Peyer's patch (tissue), 4 donors: ENCODE results near the gene SLC39A9.

Experiments used
- CTCF ChIP-seq, 6 experiments: fragments of 450-650 bp in 4 of 6; fragments of 200-600 bp in 2 of 6; sonication (generic) in 1 of 6; IDR thresholded peaks; one replicate each; pipeline ENCODE4 v1.5.1; 2017 to 2019; ENCODE audit warnings: antibody characterized with exemption in 6 of 6, mild to moderate bottlenecking in 3 of 6, moderate library complexity in 1 of 6
- POLR2A ChIP-seq, 2 donors: fragments of 450-650 bp; IDR thresholded peaks; one replicate each; pipeline ENCODE4 v1.5.1; 2017; ENCODE audit warnings: antibody characterized with exemption in 2 of 2, mild to moderate bottlenecking in 2 of 2, moderate library complexity in 2 of 2

- TF ChIP-seq CTCF (IDR thresholded peaks at IDR 0.05) (no peak), POLR2A (IDR thresholded peaks at IDR 0.05) (no peak)
These were observed 96.9 kb downstream of the SLC39A9 start for GRCh38 chr14:69495341-69495921.
